HEK293 (cell line): ENCODE data around the gene TDRD10.

Experiments used
- CTCF ChIA-PET: fragments of 350-600 bp; formaldehyde crosslinking; extraction: SDS; loops from one replicate; lab custom pipeline; 2021; ENCODE audit warnings: antibody characterized with exemption; lab: Yijun Ruan, JAX
- POLR2A ChIA-PET: fragments of 300-600 bp; formaldehyde crosslinking; extraction: SDS; loops from one replicate; lab custom pipeline; 2020; ENCODE audit warnings: antibody characterized with exemption, inconsistent platforms; lab: Yijun Ruan, JAX
- H3K27ac ChIP-seq: fragments of 200-500 bp; sonication (Bioruptor generic); 2 replicates; pipeline ENCODE4 v1.5.1; 2014; ENCODE audit warnings: low read depth, low read length, control low read depth, inconsistent platforms; ENCODE audit errors: extremely low read depth
- H3K36me3 ChIP-seq, 2 experiments: fragments of 200-500 bp in 1 of 2; sonication (Bioruptor generic) in 1 of 2; 1 replicate in 1 of 2; 2 replicates in 1 of 2; pipeline ENCODE4 v1.5.1; 2014 to 2017; ENCODE audit warnings: inconsistent platforms in 2 of 2, low read length in 2 of 2; ENCODE audit not compliant: control insufficient read depth in 2 of 2, insufficient read depth in 1 of 2
- H3K4me1 ChIP-seq: fragments of 200-500 bp; sonication (Bioruptor generic); 2 replicates; pipeline ENCODE4 v1.5.1; 2014; ENCODE audit warnings: mild to moderate bottlenecking, low read length, inconsistent platforms; ENCODE audit not compliant: control insufficient read depth, insufficient read depth
- H3K4me3 ChIP-seq: 2 replicates; pipeline ENCODE4 v1.5.1; 2011; ENCODE audit warnings: low read depth, mild to moderate bottlenecking, control low read depth, low read length, moderate library complexity
- H3K9me3 ChIP-seq: fragments of 200-500 bp; sonication (Bioruptor generic); 2 replicates; pipeline ENCODE4 v1.5.1; 2014; ENCODE audit warnings: low read depth, low read length, inconsistent platforms; ENCODE audit not compliant: control insufficient read depth, insufficient read depth
- AEBP2 ChIP-seq: fragments of 450-650 bp; formaldehyde crosslinking; IDR thresholded peaks from 2 replicates; pipeline ENCODE4 v1.5.1; 2016; ENCODE audit warnings: missing biosample characterization, missing genetic modification characterization, borderline replicate concordance
- ATF2 ChIP-seq: fragments of 450-650 bp; formaldehyde crosslinking; IDR thresholded peaks from 2 replicates; pipeline ENCODE4 v1.5.1; 2016; ENCODE audit warnings: missing biosample characterization, missing genetic modification characterization, low read depth
- EGR2 ChIP-seq: fragments of 450-650 bp; formaldehyde crosslinking; IDR thresholded peaks from 2 replicates; pipeline ENCODE4 v1.5.1; 2016; ENCODE audit warnings: low read depth, missing biosample characterization, missing genetic modification characterization
- FEZF1 ChIP-seq: fragments of 450-650 bp; formaldehyde crosslinking; IDR thresholded peaks from 2 replicates; pipeline ENCODE4 v1.5.1; 2016; ENCODE audit warnings: missing biosample characterization, missing genetic modification characterization
- INSM2 ChIP-seq: fragments of 450-650 bp; formaldehyde crosslinking; IDR thresholded peaks from 2 replicates; pipeline ENCODE4 v1.5.1; 2016; ENCODE audit warnings: missing biosample characterization, missing genetic modification characterization
- REST ChIP-seq: fragments of 450-650 bp; formaldehyde crosslinking; IDR thresholded peaks from 2 replicates; pipeline ENCODE4 v1.5.1; 2016; ENCODE audit warnings: missing biosample characterization, missing genetic modification characterization
- SALL2 ChIP-seq: fragments of 450-650 bp; formaldehyde crosslinking; IDR thresholded peaks from 2 replicates; pipeline ENCODE4 v1.5.0; 2017; ENCODE audit warnings: missing biosample characterization, mild to moderate bottlenecking, missing genetic modification characterization, borderline replicate concordance
- SCRT1 ChIP-seq: fragments of 450-650 bp; formaldehyde crosslinking; IDR thresholded peaks from 2 replicates; pipeline ENCODE4 v1.5.1; 2016; ENCODE audit warnings: missing biosample characterization, missing genetic modification characterization, borderline replicate concordance
- SCRT2 ChIP-seq: fragments of 450-650 bp; formaldehyde crosslinking; IDR thresholded peaks from 2 replicates; pipeline ENCODE4 v1.5.1; 2016; ENCODE audit warnings: missing biosample characterization, missing genetic modification characterization
- ZFHX2 ChIP-seq: fragments of 450-650 bp; formaldehyde crosslinking; conservative IDR thresholded peaks from 2 replicates; pipeline ENCODE4 v1.5.1; 2016; ENCODE audit warnings: missing biosample characterization, missing genetic modification characterization
- ZNF354C ChIP-seq: fragments of 450-650 bp; formaldehyde crosslinking; IDR thresholded peaks from 2 replicates; pipeline ENCODE4 v1.5.1; 2016; ENCODE audit warnings: missing biosample characterization, missing genetic modification characterization, low read depth, borderline replicate concordance
- ZNF366 ChIP-seq: fragments of 450-650 bp; formaldehyde crosslinking; conservative IDR thresholded peaks from 2 replicates; pipeline ENCODE4 v1.5.1; 2016; ENCODE audit warnings: missing biosample characterization, missing genetic modification characterization
- ZNF433 ChIP-seq: fragments of 450-650 bp; formaldehyde crosslinking; IDR thresholded peaks from 2 replicates; pipeline ENCODE4 v1.5.1; 2016; ENCODE audit warnings: missing biosample characterization, missing genetic modification characterization, low read depth
- ZNF76 ChIP-seq: fragments of 450-650 bp; formaldehyde crosslinking; IDR thresholded peaks from 2 replicates; pipeline ENCODE4; 2016; ENCODE audit warnings: low read depth, missing biosample characterization, missing genetic modification characterization, borderline replicate concordance
- ZSCAN5A ChIP-seq: fragments of 450-650 bp; formaldehyde crosslinking; IDR thresholded peaks from 2 replicates; pipeline ENCODE4 v1.5.1; 2016; ENCODE audit warnings: missing biosample characterization, missing genetic modification characterization

The TDRD10 gene

GRCh38 chr1:154553056-154554030, 51.3 kb downstream of the TDRD10 start (continued):
- TF ChIP-seq AEBP2 (tag by site-specific recombination) (no peak), ZNF354C (tag by site-specific recombination) (no peak), ATF2 (no peak), SALL2 (no peak), ZNF366 (tag by site-specific recombination) (no peak), ZNF76 (tag by site-specific recombination) (no peak), ZNF433 (tag by site-specific recombination) (no peak), ZSCAN5A (no peak)

- H3K4me1 ChIP-seq = no peaks in the 10 kb centered on the region
- CTCF ChIA-PET = interaction anchor here (0.6 to 2.4 kb wide), 7 partner anchors 10 to 388 kb away, joined by 3 to 16 read pairs (median 7); no protein-coding TSS in a partner anchor
Observed at GRCh38 chr1:154556422-154556821, 54.4 kb downstream of the TDRD10 start.

GRCh38 chr1:154557248-154557938, 55.4 kb downstream of the TDRD10 start:
- peak overlapping the region; percentile 81 for H3K4me3 ChIP-seq
- TF ChIP-seq SCRT2 (peak; percentile 89), ZNF366 (tag by site-specific recombination) (0 out of 2 replicates have a peak, but pooled peaks have one; percentile 17), SCRT1 (tag by site-specific recombination) (peak; percentile 67; the same call in 1 of the 2 replicates), REST (tag by site-specific recombination) (no peak)
- TF ChIP-seq, all 188 proteins: peak for 3
- Histone ChIP-seq H3K27ac (peak overlapping the region; percentile 33; the same call in 1 of the 2 replicates), H3K36me3 (peaks cover 5 to 41% of the 10 kb centered on the region in 2 experiments; a peak in 2 of 3 replicates), H3K4me1 (no peaks in the 10 kb centered on the region), H3K9me3 (no peaks in the 10 kb centered on the region)
- ChIA-PET POLR2A (interaction anchor here (1.0 kb wide), 1 partner anchor 10 kb away, joined by 3 read pairs; the partner anchor contains the start of gene CHRNB2), CTCF (interaction anchor here (0.5 to 2.4 kb wide), 6 partner anchors 11 to 534 kb away, joined by 3 to 13 read pairs (median 6); no protein-coding TSS in a partner anchor)

More at GRCh38 chr1:154556422-154556821, 54.4 kb downstream of the TDRD10 start:
- Histone ChIP-seq H3K9me3 (no peaks in the 10 kb centered on the region), H3K36me3 (peaks cover 5 to 51% of the 10 kb centered on the region in 2 experiments; a peak in 2 of 3 replicates)
- TF ChIP-seq FEZF1 = no peak
- TF ChIP-seq INSM2 (tag by site-specific recombination) = no peak
- peak; percentile 39; the same call in 1 of the 2 replicates for TF ChIP-seq ZFHX2 (tag by site-specific recombination)
- 0 out of 2 replicates have a peak, but pooled peaks have one; percentile 18 for TF ChIP-seq EGR2 (tag by site-specific recombination)
- TF ChIP-seq, all 188 proteins: peak for 2
- no peak overlapping the region for H3K27ac ChIP-seq
- H3K4me3 ChIP-seq = no peak overlapping the region; the same call in 1 of the 2 replicates
- POLR2A ChIA-PET = no interaction called here
